ENCODE results near the gene ADH5.

The ADH5 gene

DNA sequence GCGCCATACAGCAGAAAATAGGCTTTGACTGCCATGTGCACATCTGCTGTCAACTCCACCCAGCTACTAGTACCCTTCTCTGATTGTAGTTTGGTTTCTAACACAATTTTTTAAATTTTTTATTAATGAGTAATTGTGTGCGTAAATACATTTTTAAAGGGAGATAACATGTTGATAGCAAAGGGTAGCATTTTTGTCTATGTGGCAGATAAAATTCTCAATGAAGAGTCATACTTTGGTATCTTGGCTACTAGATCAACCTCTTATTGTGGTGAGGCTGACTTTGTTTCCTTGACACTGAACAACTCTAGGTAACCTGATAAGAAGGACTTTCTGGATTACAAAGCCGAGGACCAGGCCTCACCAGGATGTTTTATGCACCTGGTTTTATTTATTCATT, 46.0 kb upstream of the ADH5 start:
- TF ChIP-seq SPI1 (IDR thresholded peaks at IDR 0.05; ENCODE audit: borderline replicate concordance, low read depth) (no peak), POLR2AphosphoS5 (IDR thresholded peaks at IDR 0.05; ENCODE audit: low read depth) (no peak), CTCF (IDR thresholded peaks at IDR 0.05; ENCODE audit: insufficient read depth, low read length) (no peak), GABPA (IDR thresholded peaks at IDR 0.05; ENCODE audit: low read depth) (no peak)
- TF ChIP-seq, protein P1, sequence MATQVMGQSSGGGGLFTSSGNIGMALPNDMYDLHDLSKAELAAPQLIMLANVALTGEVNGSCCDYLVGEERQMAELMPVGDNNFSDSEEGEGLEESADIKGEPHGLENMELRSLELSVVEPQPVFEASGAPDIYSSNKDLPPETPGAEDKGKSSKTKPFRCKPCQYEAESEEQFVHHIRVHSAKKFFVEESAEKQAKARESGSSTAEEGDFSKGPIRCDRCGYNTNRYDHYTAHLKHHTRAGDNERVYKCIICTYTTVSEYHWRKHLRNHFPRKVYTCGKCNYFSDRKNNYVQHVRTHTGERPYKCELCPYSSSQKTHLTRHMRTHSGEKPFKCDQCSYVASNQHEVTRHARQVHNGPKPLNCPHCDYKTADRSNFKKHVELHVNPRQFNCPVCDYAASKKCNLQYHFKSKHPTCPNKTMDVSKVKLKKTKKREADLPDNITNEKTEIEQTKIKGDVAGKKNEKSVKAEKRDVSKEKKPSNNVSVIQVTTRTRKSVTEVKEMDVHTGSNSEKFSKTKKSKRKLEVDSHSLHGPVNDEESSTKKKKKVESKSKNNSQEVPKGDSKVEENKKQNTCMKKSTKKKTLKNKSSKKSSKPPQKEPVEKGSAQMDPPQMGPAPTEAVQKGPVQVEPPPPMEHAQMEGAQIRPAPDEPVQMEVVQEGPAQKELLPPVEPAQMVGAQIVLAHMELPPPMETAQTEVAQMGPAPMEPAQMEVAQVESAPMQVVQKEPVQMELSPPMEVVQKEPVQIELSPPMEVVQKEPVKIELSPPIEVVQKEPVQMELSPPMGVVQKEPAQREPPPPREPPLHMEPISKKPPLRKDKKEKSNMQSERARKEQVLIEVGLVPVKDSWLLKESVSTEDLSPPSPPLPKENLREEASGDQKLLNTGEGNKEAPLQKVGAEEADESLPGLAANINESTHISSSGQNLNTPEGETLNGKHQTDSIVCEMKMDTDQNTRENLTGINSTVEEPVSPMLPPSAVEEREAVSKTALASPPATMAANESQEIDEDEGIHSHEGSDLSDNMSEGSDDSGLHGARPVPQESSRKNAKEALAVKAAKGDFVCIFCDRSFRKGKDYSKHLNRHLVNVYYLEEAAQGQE (IDR thresholded peaks at IDR 0.05; ENCODE audit: insufficient replicate concordance, low read depth): no peak
- H3K27me3 ChIP-seq (ENCODE audit: insufficient read depth, poor library complexity, severe bottlenecking): no peaks in the 10 kb centered on the region
- no peak overlapping the region for H3K27ac ChIP-seq (replicated peaks)
- H3K4me3 ChIP-seq (replicated peaks; ENCODE audit: insufficient read depth, low read length): no peak overlapping the region
- no peak for DNase-seq (ENCODE audit: low read depth in 1 of 2, low spot score in 1 of 2)

GRCh38 chr4:99131378-99131777, 42.8 kb upstream of the ADH5 start:
- Histone ChIP-seq H3K27ac (replicated peaks) (no peak overlapping the region), H3K27me3 (ENCODE audit: insufficient read depth, poor library complexity, severe bottlenecking) (no peaks in the 10 kb centered on the region), H3K4me3 (replicated peaks; ENCODE audit: insufficient read depth, low read length) (no peak overlapping the region)
- DNase-seq (ENCODE audit: low read depth in 1 of 2, low spot score in 1 of 2): no peak
- TF ChIP-seq POLR2AphosphoS5 (IDR thresholded peaks at IDR 0.05; ENCODE audit: low read depth): no peak
- no peak for TF ChIP-seq SPI1 (IDR thresholded peaks at IDR 0.05; ENCODE audit: borderline replicate concordance, low read depth)
- no peak for TF ChIP-seq CTCF (IDR thresholded peaks at IDR 0.05; ENCODE audit: insufficient read depth, low read length)
- TF ChIP-seq, protein P1 (IDR thresholded peaks at IDR 0.05; ENCODE audit: insufficient replicate concordance, low read depth): no peak
- TF ChIP-seq GABPA (IDR thresholded peaks at IDR 0.05; ENCODE audit: low read depth): no peak

DNA sequence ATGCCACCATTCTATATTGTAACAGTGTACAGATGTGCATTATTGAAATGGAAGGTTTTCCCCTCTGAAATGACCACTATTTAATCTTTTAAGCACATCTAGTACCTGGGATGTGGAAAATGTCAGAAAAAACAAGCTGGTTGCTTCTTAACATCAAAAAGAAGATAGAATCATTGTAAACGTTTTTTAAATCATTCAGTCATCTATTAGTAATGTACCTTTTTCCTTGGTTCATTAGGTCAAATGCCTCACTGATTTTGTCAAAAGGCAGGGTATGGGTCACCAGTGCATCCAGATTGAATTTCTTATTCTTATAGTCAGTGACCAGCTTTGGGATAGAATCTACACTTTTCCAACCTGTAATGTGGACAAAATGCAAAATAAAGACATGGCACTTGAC, 37.8 kb upstream of the ADH5 start:
- H3K4me3 ChIP-seq (replicated peaks; ENCODE audit: insufficient read depth, low read length): no peak overlapping the region
- H3K27me3 ChIP-seq (ENCODE audit: insufficient read depth, poor library complexity, severe bottlenecking): no peaks in the 10 kb centered on the region
- no peak for TF ChIP-seq SPI1 (IDR thresholded peaks at IDR 0.05; ENCODE audit: borderline replicate concordance, low read depth)
- TF ChIP-seq, protein P1 (IDR thresholded peaks at IDR 0.05; ENCODE audit: insufficient replicate concordance, low read depth): no peak
- TF ChIP-seq GABPA (IDR thresholded peaks at IDR 0.05; ENCODE audit: low read depth): no peak
- TF ChIP-seq CTCF (IDR thresholded peaks at IDR 0.05; ENCODE audit: insufficient read depth, low read length): no peak
- no peak for TF ChIP-seq POLR2AphosphoS5 (IDR thresholded peaks at IDR 0.05; ENCODE audit: low read depth)
- DNase-seq (ENCODE audit: low read depth in 1 of 2, low spot score in 1 of 2): no peak
- H3K27ac ChIP-seq (replicated peaks): no peak overlapping the region
